ENCODE data around the gene C4orf33. TPM values are rescaled to one million over a fixed set of nuclear protein-coding genes. Genes with fewer than 3 reads are reported as not detected.

C4orf33 gene
- total RNA-seq, 1 donor from 2014 or later: 6.6 TPM

- Histone ChIP-seq H3K4me3 (ENCODE audit: low read depth, low read length) (no peak overlapping the region), H3K27me3 (ENCODE audit: control insufficient read depth, insufficient read depth, low read length) (no peaks in the 10 kb centered on the region), H3K36me3 (ENCODE audit: control insufficient read depth, insufficient read depth, low read length) (no peaks in the 10 kb centered on the region)
- FAIRE-seq: no peak
- no peak for DNase-seq (ENCODE audit: low read depth)
- TF ChIP-seq, protein P1, sequence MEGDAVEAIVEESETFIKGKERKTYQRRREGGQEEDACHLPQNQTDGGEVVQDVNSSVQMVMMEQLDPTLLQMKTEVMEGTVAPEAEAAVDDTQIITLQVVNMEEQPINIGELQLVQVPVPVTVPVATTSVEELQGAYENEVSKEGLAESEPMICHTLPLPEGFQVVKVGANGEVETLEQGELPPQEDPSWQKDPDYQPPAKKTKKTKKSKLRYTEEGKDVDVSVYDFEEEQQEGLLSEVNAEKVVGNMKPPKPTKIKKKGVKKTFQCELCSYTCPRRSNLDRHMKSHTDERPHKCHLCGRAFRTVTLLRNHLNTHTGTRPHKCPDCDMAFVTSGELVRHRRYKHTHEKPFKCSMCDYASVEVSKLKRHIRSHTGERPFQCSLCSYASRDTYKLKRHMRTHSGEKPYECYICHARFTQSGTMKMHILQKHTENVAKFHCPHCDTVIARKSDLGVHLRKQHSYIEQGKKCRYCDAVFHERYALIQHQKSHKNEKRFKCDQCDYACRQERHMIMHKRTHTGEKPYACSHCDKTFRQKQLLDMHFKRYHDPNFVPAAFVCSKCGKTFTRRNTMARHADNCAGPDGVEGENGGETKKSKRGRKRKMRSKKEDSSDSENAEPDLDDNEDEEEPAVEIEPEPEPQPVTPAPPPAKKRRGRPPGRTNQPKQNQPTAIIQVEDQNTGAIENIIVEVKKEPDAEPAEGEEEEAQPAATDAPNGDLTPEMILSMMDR (IDR thresholded peaks at IDR 0.05; ENCODE audit: insufficient read depth, low read length, severe bottlenecking): no peak
Measured at GRCh38 chr4:129131343-129131742, 35.4 kb downstream of the C4orf33 start.

- no peaks in the 10 kb centered on the region for H3K27me3 ChIP-seq (ENCODE audit: control insufficient read depth, insufficient read depth, low read length)
- no peak overlapping the region for H3K4me3 ChIP-seq (ENCODE audit: low read depth, low read length)
- no peak for FAIRE-seq
- H3K36me3 ChIP-seq (ENCODE audit: control insufficient read depth, insufficient read depth, low read length): no peaks in the 10 kb centered on the region
- DNase-seq (ENCODE audit: low read depth): no peak
- TF ChIP-seq, protein P1 (IDR thresholded peaks at IDR 0.05; ENCODE audit: insufficient read depth, low read length, severe bottlenecking): no peak
Measured at GRCh38 chr4:129136433-129136832, 40.5 kb downstream of the C4orf33 start.

DNA sequence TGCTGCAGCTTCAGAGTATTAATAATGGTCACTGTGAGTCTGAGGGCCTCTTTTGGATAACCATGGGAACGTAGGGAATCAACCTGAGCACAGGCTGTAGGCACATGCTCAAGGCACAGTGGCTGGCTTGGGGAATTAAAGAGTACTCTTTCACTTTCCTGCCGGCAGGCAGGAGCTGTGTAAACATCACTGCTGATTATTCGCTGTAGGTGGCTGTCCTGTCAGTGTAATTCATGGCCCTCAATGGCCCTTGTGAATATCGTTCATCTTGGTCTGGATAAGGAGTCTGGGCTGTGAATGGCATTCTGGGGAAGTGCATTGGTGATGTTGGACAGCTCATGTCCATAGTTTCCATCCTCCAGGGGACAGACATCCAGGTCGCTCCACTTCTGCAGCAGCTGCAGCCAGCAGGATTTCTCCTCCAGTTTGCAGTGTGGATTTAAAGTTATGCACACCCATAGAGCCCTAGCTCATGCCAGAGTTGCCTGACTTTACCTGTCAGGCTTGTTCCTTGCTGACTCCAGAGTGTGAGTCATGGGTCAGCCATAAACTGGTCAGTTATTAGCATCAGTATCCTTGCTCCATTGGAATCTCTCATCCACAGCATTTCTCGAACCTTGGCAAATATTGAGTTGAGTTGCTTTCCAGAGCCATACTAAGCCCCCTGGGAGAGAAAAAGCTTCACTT, 43.0 kb downstream of the C4orf33 start:
- DNase-seq (ENCODE audit: low read depth): peak; percentile 38
- TF ChIP-seq, protein P1 (IDR thresholded peaks at IDR 0.05; ENCODE audit: insufficient read depth, low read length, severe bottlenecking): no peak
- peak; percentile 97 for FAIRE-seq
- no peak overlapping the region for H3K4me3 ChIP-seq (ENCODE audit: low read depth, low read length)
- no peaks in the 10 kb centered on the region for H3K36me3 ChIP-seq (ENCODE audit: control insufficient read depth, insufficient read depth, low read length)
- H3K27me3 ChIP-seq (ENCODE audit: control insufficient read depth, insufficient read depth, low read length): no peaks in the 10 kb centered on the region

DNA sequence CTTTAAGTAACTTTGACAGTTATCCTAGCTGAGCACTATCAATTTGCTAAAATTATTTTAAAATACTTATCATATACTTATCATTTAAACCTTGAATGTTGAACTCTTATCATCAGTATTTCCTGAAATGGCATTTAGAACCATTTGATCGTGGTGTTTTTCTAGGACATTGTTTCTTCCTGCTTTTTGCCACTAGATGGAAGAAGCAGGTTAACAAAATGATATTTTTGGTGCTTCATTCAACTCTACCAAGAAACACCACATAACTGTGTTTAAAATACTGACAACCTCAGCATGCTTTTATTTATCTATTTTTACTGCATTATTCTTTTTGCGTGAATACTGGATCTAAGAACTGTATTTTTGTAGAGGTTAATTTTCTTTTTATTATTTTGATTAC, 44.6 kb downstream of the C4orf33 start:
- Histone ChIP-seq H3K27me3 (ENCODE audit: control insufficient read depth, insufficient read depth, low read length) (no peaks in the 10 kb centered on the region), H3K36me3 (ENCODE audit: control insufficient read depth, insufficient read depth, low read length) (no peaks in the 10 kb centered on the region), H3K4me3 (ENCODE audit: low read depth, low read length) (no peak overlapping the region)
- FAIRE-seq (no peak), DNase-seq (ENCODE audit: low read depth) (no peak)
- TF ChIP-seq, protein P1 (IDR thresholded peaks at IDR 0.05; ENCODE audit: insufficient read depth, low read length, severe bottlenecking): no peak

DNA sequence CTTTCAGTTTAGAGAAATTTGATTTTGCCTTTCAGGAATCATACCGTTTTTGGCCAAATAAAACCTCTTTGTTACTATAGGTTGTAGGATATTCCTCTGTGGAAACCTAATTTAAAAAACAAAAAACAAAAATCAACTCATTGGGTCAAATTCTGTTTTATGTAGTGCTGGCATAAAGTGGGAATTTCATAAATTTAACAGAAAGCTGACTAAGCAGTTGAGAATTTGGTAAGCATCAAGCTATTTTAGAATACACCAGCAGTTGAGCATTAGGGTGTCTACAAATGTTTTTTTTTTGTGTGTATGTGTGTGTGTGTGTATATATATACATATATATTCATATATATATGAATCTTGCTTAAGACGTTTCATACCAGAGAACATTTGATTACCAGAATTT, 47.4 kb downstream of the C4orf33 start:
- no peak for FAIRE-seq
- H3K4me3 ChIP-seq (ENCODE audit: low read depth, low read length): no peak overlapping the region
- no peaks in the 10 kb centered on the region for H3K36me3 ChIP-seq (ENCODE audit: control insufficient read depth, insufficient read depth, low read length)
- TF ChIP-seq, protein P1 (IDR thresholded peaks at IDR 0.05; ENCODE audit: insufficient read depth, low read length, severe bottlenecking): no peak
- no peaks in the 10 kb centered on the region for H3K27me3 ChIP-seq (ENCODE audit: control insufficient read depth, insufficient read depth, low read length)
- DNase-seq (ENCODE audit: low read depth): no peak

- DNase-seq (ENCODE audit: low read depth) (no peak), FAIRE-seq (no peak)
- TF ChIP-seq, protein P1 (IDR thresholded peaks at IDR 0.05; ENCODE audit: insufficient read depth, low read length, severe bottlenecking): no peak
- Histone ChIP-seq H3K36me3 (ENCODE audit: control insufficient read depth, insufficient read depth, low read length) (no peaks in the 10 kb centered on the region), H3K4me3 (ENCODE audit: low read depth, low read length) (no peak overlapping the region), H3K27me3 (ENCODE audit: control insufficient read depth, insufficient read depth, low read length) (no peaks in the 10 kb centered on the region)
Measured at GRCh38 chr4:129144755-129145206, 48.8 kb downstream of the C4orf33 start.

All from bronchial epithelial cell (primary cell).